ENCODE data around the gene PKD2L1.

- TF ChIP-seq POLR2AphosphoS5 (IDR thresholded peaks at IDR 0.05; ENCODE audit: low read depth, low read length) (no peak), REST (IDR thresholded peaks at IDR 0.05; ENCODE audit: insufficient read depth in 1 of 2, low read depth in 2 of 2, low read length in 2 of 2) (no peak), SIN3A (IDR thresholded peaks at IDR 0.05; ENCODE audit: borderline replicate concordance, insufficient read depth, low read length) (no peak)
Observed at GRCh38 chr10:100315615-100316014, 14.4 kb downstream of the PKD2L1 start.

Data from PFSK-1 (cell line).